NCI-H510A (cell line): ENCODE measurements around the gene MAP1S.

ENCODE experiments used
- DNase-seq: peaks from one replicate; lab custom pipeline; 2025; lab: John Stamatoyannopoulos, UW

The MAP1S gene

DNA sequence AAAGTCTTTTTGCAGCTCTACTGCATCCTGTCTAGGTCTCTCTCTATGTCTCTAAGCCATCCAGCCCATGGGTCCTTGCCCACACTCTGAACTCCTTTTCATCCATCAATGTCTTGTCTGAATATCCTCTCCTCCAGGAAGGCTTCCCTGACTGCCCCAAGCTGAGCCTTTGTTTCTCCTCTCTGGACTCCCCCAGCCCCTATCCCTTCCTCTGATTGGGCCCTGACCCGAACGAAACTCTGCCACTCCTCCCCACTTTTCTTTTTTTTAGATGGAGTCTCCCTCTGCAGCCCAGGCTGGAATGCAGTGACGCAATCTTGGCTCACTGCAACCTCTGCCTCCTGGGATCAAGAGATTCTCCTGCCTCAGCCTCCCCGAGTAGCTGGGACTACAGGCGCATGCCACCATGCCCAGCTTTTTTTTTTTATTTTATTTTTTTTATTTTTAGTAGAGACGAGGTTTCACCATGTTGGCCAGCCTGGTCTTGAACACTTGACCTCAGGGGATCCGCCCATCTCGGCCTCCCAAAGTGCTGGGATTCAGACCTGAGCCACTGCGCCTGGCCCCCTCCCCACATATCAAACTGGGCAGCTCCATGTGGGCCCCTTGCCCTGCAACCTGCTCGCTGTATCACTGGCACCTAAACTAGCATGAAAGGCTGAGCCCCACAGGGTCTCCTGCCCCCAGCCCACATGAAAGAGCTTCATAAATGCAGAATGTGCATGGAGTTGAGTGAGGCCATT lies 30.3 kb upstream of the MAP1S start:
- no peak for DNase-seq

GRCh38 chr19:17692566-17692965 lies 26.7 kb upstream of the MAP1S start:
- DNase-seq, result no peak

GRCh38 chr19:17695198-17695597 lies 24.1 kb upstream of the MAP1S start:
- no peak for DNase-seq

- no peak for DNase-seq
Observed at GRCh38 chr19:17703824-17704463, 15.3 kb upstream of the MAP1S start.

GRCh38 chr19:17706750-17707181 lies 12.5 kb upstream of the MAP1S start:
- DNase-seq, result no peak

- DNase-seq, result no peak
Observed at GRCh38 chr19:17711851-17712250, 7.4 kb upstream of the MAP1S start.

DNA sequence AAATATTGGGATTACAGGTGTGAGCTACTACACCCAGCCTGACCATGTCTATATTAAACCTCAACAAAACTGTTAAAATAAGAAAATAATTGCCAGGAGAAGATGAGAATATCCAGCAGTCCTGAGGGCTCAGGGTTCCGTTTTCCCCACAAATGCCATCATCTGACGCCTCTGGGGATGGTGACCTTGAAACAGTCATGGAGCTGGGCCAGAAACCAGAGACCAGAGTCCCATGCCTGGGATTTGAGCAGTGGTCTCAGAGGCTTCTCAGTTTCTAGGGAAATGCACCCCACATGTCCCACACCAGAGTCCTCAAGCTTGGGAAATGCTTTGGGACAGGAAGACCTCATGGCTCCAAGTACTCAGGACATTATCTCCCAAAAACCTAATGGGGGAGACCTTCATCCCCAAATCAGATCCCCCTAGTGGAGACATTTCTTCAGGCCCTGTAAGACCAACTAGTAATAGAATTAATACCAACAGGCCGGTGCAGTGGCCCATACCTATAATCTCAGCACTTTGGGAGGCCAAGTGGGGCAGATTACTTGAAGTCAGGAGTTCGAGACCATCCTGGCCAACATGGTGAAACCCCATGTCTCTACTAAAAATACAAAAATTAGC lies 2.9 kb upstream of the MAP1S start:
- DNase-seq, result no peak

DNA sequence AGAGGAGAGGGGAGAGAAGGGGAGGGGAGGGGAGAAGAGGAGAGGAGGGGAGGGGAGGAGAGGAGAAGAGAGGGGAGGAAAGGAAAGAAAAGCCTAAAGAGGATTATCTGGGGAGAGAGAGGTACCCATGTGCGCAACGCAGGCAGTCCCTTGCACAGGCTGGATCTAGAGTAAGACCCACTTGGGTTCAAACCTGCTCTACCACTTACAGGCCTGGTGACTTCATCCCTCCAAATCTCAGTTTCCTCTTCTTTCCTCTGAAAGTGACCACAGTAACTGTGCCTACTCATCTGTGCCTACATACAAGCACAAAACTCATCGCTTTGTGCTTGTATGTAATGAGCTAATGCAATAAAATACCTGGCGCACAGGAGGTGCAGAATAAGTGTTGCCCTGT lies 732 bp upstream of the MAP1S start:
- no peak for DNase-seq

- DNase-seq, result no peak
Observed at GRCh38 chr19:17719730-17720400, 585 bp downstream of the MAP1S start.

DNA sequence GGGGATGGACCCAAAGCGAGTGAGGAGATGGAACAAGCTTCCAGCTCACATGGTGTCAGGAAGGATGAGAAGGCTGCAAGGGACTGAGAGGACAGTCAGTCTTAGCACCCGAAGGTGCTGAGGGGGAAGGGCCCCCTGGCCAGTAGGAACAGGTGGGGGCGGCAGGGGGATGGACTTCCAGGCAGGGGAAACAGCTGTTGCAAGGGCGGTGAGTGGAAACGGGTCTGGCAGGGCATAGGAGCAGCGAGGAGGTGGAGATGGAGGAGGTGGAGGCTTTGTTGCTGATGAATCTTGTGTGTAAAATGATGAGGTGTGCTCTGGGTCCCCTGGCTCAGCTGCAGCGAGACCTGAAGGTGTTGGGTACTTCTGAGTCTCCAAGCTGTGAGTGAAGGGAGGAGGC lies 1.2 kb downstream of the MAP1S start:
- no peak for DNase-seq

DNA sequence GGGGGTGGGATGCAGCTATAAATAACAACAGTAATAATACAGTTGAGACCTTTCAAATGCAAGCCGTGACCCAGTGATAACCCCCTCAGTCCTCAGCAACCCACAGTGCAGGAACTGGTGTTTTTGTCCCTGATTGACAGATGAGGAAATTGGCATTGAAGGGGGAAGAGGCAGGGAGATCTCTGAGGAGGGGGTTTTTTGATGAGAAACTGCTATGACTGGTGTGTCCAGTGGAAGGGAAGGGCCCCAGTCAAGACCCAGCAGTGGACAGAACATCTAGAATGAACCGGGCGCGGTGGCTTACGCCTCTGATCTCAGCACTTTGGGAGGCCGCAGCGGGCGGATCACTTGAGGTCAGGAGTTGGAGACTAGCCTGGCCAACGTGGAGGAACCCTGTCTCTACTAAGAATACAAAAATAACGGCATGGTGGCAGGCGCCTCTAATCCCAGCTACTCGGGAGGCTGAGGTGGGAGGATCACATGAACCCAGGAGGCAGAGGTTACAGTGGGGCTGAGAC lies 1.9 kb downstream of the MAP1S start:
- no peak for DNase-seq

GRCh38 chr19:17721821-17722220 lies 2.5 kb downstream of the MAP1S start:
- DNase-seq, result no peak

GRCh38 chr19:17722655-17723240 lies 3.5 kb downstream of the MAP1S start:
- no peak for DNase-seq

DNA sequence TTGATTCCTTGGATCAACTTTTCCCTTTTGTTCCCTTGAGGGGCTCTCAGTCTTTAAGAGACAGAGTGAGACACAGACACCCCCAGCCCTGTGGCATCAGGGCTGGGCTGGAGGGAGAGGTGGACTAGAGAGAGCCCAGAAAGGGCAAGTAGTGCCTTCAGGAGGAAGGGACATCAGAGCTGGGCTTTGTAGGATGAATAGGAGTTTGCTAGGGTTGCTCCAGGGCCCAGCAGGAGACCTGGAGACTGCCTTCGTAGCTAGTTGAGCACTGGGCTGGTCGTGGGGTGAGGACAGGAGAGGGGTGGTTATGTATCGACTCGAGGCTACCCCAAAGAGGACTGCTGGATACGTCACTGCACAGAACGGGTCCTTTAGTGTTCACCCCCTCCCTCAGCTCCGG lies 5.4 kb downstream of the MAP1S start:
- no peak for DNase-seq

DNA sequence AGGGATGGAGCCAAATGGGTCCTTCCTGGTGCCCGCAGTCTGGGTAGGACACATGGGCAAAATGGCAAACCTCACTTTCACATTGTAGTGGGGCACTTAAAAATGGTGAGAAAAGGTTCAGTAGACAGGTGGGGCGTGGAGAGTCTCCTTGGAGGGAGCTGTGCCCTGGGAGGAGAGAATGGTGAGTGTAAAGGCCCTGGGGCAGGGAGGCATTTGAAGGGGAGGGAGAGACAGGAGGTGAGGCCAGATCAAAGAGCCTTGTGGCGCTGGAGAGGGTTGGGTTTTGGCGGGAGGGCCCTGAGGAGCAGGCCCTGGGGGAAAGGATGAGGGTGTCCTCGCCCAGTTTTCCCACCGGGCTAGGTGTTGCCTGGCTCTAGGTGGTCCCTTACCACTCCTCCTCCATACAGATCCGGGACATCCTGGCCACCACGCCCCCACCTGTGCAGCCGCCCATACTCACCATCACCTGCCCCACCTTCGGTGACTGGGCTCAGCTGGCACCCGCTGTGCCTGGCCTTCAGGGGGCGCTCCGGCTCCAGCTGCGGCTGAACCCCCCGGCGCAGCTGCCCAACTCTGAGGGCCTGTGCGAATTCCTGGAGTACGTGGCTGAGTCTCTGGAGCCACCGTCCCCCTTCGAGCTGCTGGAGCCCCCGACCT lies 6.3 kb downstream of the MAP1S start:
- no peak for DNase-seq

DNA sequence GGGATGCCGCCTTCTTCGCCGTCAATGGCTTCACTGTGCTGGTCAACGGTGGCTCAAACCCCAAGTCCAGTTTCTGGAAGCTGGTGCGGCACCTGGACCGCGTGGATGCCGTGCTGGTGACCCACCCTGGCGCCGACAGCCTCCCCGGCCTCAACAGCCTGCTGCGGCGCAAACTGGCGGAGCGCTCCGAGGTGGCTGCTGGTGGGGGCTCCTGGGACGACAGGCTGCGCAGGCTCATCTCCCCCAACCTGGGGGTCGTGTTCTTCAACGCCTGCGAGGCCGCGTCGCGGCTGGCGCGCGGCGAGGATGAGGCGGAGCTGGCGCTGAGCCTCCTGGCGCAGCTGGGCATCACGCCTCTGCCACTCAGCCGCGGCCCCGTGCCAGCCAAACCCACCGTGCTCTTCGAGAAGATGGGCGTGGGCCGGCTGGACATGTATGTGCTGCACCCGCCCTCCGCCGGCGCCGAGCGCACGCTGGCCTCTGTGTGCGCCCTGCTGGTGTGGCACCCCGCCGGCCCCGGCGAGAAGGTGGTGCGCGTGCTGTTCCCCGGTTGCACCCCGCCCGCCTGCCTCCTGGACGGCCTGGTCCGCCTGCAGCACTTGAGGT lies 7.0 kb downstream of the MAP1S start:
- no peak for DNase-seq

GRCh38 chr19:17726964-17727773 lies 7.9 kb downstream of the MAP1S start:
- no peak for DNase-seq

DNA sequence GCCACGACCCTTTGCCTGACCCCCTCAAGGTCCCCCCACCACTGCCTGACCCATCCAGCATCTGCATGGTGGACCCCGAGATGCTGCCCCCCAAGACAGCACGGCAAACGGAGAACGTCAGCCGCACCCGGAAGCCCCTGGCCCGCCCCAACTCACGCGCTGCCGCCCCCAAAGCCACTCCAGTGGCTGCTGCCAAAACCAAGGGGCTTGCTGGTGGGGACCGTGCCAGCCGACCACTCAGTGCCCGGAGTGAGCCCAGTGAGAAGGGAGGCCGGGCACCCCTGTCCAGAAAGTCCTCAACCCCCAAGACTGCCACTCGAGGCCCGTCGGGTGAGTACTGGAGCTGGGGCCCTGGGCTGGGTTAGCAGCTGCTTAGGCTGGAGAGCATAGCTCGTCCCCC lies 8.6 kb downstream of the MAP1S start:
- no peak for DNase-seq

DNA sequence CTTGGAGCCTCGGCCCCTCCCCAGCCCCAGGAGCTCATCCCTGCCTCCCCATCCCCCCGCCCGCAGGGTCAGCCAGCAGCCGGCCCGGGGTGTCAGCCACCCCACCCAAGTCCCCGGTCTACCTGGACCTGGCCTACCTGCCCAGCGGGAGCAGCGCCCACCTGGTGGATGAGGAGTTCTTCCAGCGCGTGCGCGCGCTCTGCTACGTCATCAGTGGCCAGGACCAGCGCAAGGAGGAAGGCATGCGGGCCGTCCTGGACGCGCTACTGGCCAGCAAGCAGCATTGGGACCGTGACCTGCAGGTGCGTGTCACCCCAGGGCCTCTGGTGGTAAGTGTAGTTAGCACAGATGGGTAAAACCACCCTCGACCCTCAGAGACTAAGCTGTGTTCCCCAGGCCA lies 13.8 kb downstream of the MAP1S start:
- DNase-seq, result no peak

- no peak for DNase-seq
Observed at GRCh38 chr19:17734146-17734545, 14.9 kb downstream of the MAP1S start.
